B cell (primary cell): ENCODE measurements around the gene RC3H1. TPM values are rescaled to one million over a fixed set of nuclear protein-coding genes. Genes with fewer than 3 reads are reported as not detected.

Experiments
- ATAC-seq: fragments of 200-7000 bp; cut with Tn5 transposase; one replicate; pipeline ENCODE4 v1.10.0; 2021; ENCODE audit warnings: low read depth, mild to moderate bottlenecking, moderate number of reproducible peaks, moderate library complexity
- CTCF ChIA-PET: fragments of 350-600 bp; sonication (Branson Sonifier 250); formaldehyde crosslinking; loops from one replicate; lab custom pipeline; 2021; ENCODE audit warnings: antibody characterized with exemption, inconsistent platforms; lab: Charles Lee
- POLR2A ChIA-PET: fragments of 350-600 bp; sonication (Branson Sonifier 250); formaldehyde crosslinking; loops from one replicate; lab custom pipeline; 2021; ENCODE audit warnings: antibody characterized with exemption; lab: Charles Lee
- DNase-seq: peaks from one replicate; pipeline ENCODE4 v3.0.0; 2013
- H2AFZ ChIP-seq: 2 replicates; pipeline ENCODE4 v1.6.1; 2012; ENCODE audit warnings: mild to moderate bottlenecking, low read depth, low read length; ENCODE audit not compliant: insufficient read depth, poor library complexity, severe bottlenecking
- H3K27ac ChIP-seq, 2 donors: 1 replicate in 1 of 2; 2 replicates in 1 of 2; pipeline ENCODE4 v1.5.1; 2012 to 2013; ENCODE audit warnings: low read length in 2 of 2, mild to moderate bottlenecking in 2 of 2, moderate library complexity in 1 of 2
- H3K27me3 ChIP-seq, 4 experiments: fragments of 200-600 bp in 1 of 4; sonication (generic) in 1 of 4; replicated peaks in 1 of 4; 1 replicate in 2 of 4; 2 replicates in 2 of 4; pipeline versions ENCODE4 v1.6.1 to v1.7.0; 2013 to 2016; ENCODE audit warnings: low read length in 3 of 4, mild to moderate bottlenecking in 2 of 4, mixed read lengths in 1 of 4, moderate library complexity in 1 of 4; ENCODE audit not compliant: insufficient read depth in 4 of 4, control insufficient read depth in 3 of 4; ENCODE audit errors: control extremely low read depth in 1 of 4
- H3K36me3 ChIP-seq, 2 experiments: replicated peaks in 1 of 2; 1 replicate in 1 of 2; 2 replicates in 1 of 2; pipeline versions ENCODE4 v1.6.1 to v1.7.1; 2013; ENCODE audit warnings: low read length in 1 of 2; ENCODE audit not compliant: insufficient read depth in 2 of 2, control insufficient read depth in 1 of 2; ENCODE audit errors: control extremely low read depth in 1 of 2, extremely low read depth in 1 of 2
- H3K4me1 ChIP-seq, 2 donors: fragments of 200-600 bp in 1 of 2; sonication (generic) in 1 of 2; 1 replicate in 1 of 2; 2 replicates in 1 of 2; pipeline versions ENCODE4 v1.5.1 to v1.6.1; 2013 to 2017; ENCODE audit warnings: low read length in 2 of 2; ENCODE audit not compliant: control insufficient read depth in 2 of 2, insufficient read depth in 2 of 2
- H3K4me2 ChIP-seq: replicated peaks from 2 replicates; pipeline ENCODE3; 2012; ENCODE audit warnings: mild to moderate bottlenecking, low read depth, low read length; ENCODE audit not compliant: poor library complexity, severe bottlenecking
- H3K4me3 ChIP-seq, 5 experiments: fragments of 200-600 bp in 1 of 5; sonication (generic) in 1 of 5; 1 replicate in 3 of 5; 2 replicates in 2 of 5; pipeline versions ENCODE4 v1.5.1 to v1.7.0; 2011 to 2016; ENCODE audit warnings: low read length in 4 of 5, mild to moderate bottlenecking in 4 of 5, low read depth in 2 of 5, control low read depth in 1 of 5, moderate library complexity in 1 of 5; ENCODE audit not compliant: insufficient read depth in 1 of 5; ENCODE audit errors: control extremely low read depth in 1 of 5, extremely low read depth in 1 of 5
- H3K79me2 ChIP-seq: fragments of 200-600 bp; sonication (generic); one replicate; pipeline ENCODE4 v1.6.0; 2016; ENCODE audit warnings: low read length; ENCODE audit not compliant: control insufficient read depth, insufficient read depth
- H3K9ac ChIP-seq: fragments of 200-600 bp; sonication (generic); 2 replicates; pipeline ENCODE4 v1.6.1; 2017; ENCODE audit warnings: mild to moderate bottlenecking, low read length, moderate library complexity
- H3K9me3 ChIP-seq, 3 donors: one replicate each; pipeline versions ENCODE4 v1.6.1 to v1.7.1; 2013; ENCODE audit warnings: low read length in 2 of 3; ENCODE audit not compliant: control insufficient read depth in 2 of 3, insufficient read depth in 1 of 3; ENCODE audit errors: control extremely low read depth in 1 of 3
- H4K20me1 ChIP-seq: 2 replicates; pipeline ENCODE4 v1.6.0; 2012; ENCODE audit warnings: mild to moderate bottlenecking, low read length; ENCODE audit not compliant: insufficient read depth, control insufficient read depth, poor library complexity, severe bottlenecking
- H3K27ac Mint-ChIP-seq: one replicate; pipeline ENCODE4 v1.8.0; 2021; ENCODE audit warnings: mixed read lengths
- H3K27me3 Mint-ChIP-seq: one replicate; pipeline ENCODE4 v1.8.0; 2021; ENCODE audit warnings: mixed read lengths
- H3K4me1 Mint-ChIP-seq: one replicate; pipeline ENCODE4 v1.8.0; 2021; ENCODE audit warnings: mixed read lengths
- H3K4me3 Mint-ChIP-seq: one replicate; pipeline ENCODE4 v1.8.0; 2021; ENCODE audit warnings: mixed read lengths
- H3K9me3 Mint-ChIP-seq: one replicate; pipeline ENCODE4 v1.8.0; 2022; ENCODE audit warnings: mixed read lengths; ENCODE audit not compliant: insufficient read depth
- CTCF ChIP-seq: fragments of 200-600 bp; IDR thresholded peaks from one replicate; pipeline ENCODE4 v1.8.0; 2022; ENCODE audit warnings: antibody characterized with exemption, mild to moderate bottlenecking
- EZH2 ChIP-seq: IDR thresholded peaks from 2 replicates; pipeline ENCODE4 v1.6.1; 2012; ENCODE audit warnings: borderline replicate concordance, low read depth, mild to moderate bottlenecking, moderate library complexity, low read length; ENCODE audit not compliant: insufficient read depth, poor library complexity, severe bottlenecking
- WGBS: methylation state at CpG from one replicate; pipeline ENCODE4 v1.1.5; 2013; ENCODE audit warnings: missing lambda C conversion rate; ENCODE audit not compliant: insufficient coverage; 5-methylcytosine and 5-hydroxymethylcytosine counted together
- intact Hi-C: fragments of 100-400 bp; cut with micrococcal nuclease; formaldehyde crosslinking; loops from one replicate; pipeline ENCODE4 v1.10.0; 2022
- polyA plus RNA-seq: library from polyadenylated mRNA; depleted of rRNA; stranded (reverse); fragments of >200 nt; gene quantifications from 2 replicates; pipeline ENCODE4 v1.2.3, GENCODE V29; 2012
- total RNA-seq, 2 donors: library from RNA; stranded (reverse); fragments of 120-200 nt in 1 of 2; gene quantifications; 1 replicate in 1 of 2; 2 replicates in 1 of 2; pipeline versions ENCODE4 v1.2.3 to v1.2.4, GENCODE V29; 2013 to 2022

The RC3H1 gene
- total and polyA plus RNA-seq, 2 donors (not counting 1 experiment from before 2014, with no cell fraction given) = 6.8 to 84.5 TPM

- H3K36me3 ChIP-seq = no peaks in the 10 kb centered on the region
- H2AFZ ChIP-seq = peak overlapping the region; percentile 87
- peaks cover 5% of the 10 kb centered on the region for H4K20me1 ChIP-seq
- intact Hi-C loops = loop anchor here (2.0 to 10.0 kb wide), 8 partner anchors 19 to 1491 kb away; partner anchors contain the start of genes MRPS14, PRDX6 and SUCO
- DNase-seq (peak; percentile 28), ATAC-seq (no peak)
- peak overlapping the region; percentile 86 for H3K4me2 ChIP-seq
- H3K4me1 Mint-ChIP-seq = peaks cover 34% of the 10 kb centered on the region
- peaks cover 30 to 33% of the 10 kb centered on the region in 2 donors for H3K4me1 ChIP-seq
- H3K9me3 Mint-ChIP-seq = no peaks in the 10 kb centered on the region
- peak overlapping the region; percentile 8 for H3K27ac Mint-ChIP-seq
- H3K27me3 ChIP-seq = no peaks in the 10 kb centered on the region
- TF ChIP-seq EZH2 (no peak), CTCF (no peak)
- POLR2A ChIA-PET = interaction anchor here (1.5 to 2.1 kb wide), 2 partner anchors 155 to 162 kb away, joined by 4 to 16 read pairs; partner anchors contain the start of genes GAS5 and ZBTB37
- H3K9ac ChIP-seq = no peak overlapping the region
- peaks cover 44% of the 10 kb centered on the region for H3K79me2 ChIP-seq
- no peak overlapping the region for H3K27ac ChIP-seq
- no peaks in the 10 kb centered on the region for H3K27me3 Mint-ChIP-seq
- CTCF ChIA-PET = no interaction called here
- peak overlapping the region; percentile 95 for H3K4me3 Mint-ChIP-seq
- no peak overlapping the region for H3K4me3 ChIP-seq
- no CpG with 5 or more reads among the region's 3 CpGs for WGBS
- no peaks in the 10 kb centered on the region for H3K9me3 ChIP-seq
These were observed 1.3 kb upstream of the RC3H1 start for GRCh38 chr1:174023440-174023839.

GRCh38 chr1:174022976-174023277, 770 bp upstream of the RC3H1 start:
- Histone ChIP-seq H3K9ac (peak overlapping the region; percentile 96), H3K4me1 (peaks cover 30 to 33% of the 10 kb centered on the region in 2 donors), H3K27me3 (no peaks in the 10 kb centered on the region), H4K20me1 (peaks cover 10% of the 10 kb centered on the region), H3K27ac (peak overlapping the region; percentile 76 to 93), H3K4me2 (peak overlapping the region; percentile 86), H2AFZ (peak overlapping the region; percentile 87), H3K9me3 (no peaks in the 10 kb centered on the region), H3K79me2 (peaks cover 49% of the 10 kb centered on the region), H3K36me3 (no peaks in the 10 kb centered on the region), H3K4me3 (peak overlapping the region; percentile 73 to 94 (median 91))
- CTCF ChIA-PET = no interaction called here
- Mint-ChIP-seq H3K4me3 (peak overlapping the region; percentile 95), H3K9me3 (no peaks in the 10 kb centered on the region), H3K27me3 (no peaks in the 10 kb centered on the region), H3K27ac (peak overlapping the region; percentile 96), H3K4me1 (peaks cover 40% of the 10 kb centered on the region)
- ATAC-seq = no peak
- POLR2A ChIA-PET = interaction anchor here (0.6 to 2.1 kb wide), 6 partner anchors 11 to 595 kb away, joined by 3 to 16 read pairs (median 4); partner anchors contain the start of genes GAS5, KLHL20, PRDX6 and ZBTB37
- intact Hi-C loops = loop anchor here (1.0 to 10.0 kb wide), 11 partner anchors 18 to 1490 kb away; partner anchors contain the start of genes CACYBP, MRPS14, PRDX6 and RABGAP1L
- no peak for DNase-seq
- WGBS = no CpG with 5 or more reads among the region's 4 CpGs
- TF ChIP-seq CTCF (no peak), EZH2 (no peak)
